HCT116 (cell line): ENCODE data around the gene YWHAG. TPM values are rescaled to one million over a fixed set of nuclear protein-coding genes. Genes with fewer than 3 reads are reported as not detected.

Experiments
- ATAC-seq: fragments of 200-7000 bp; cut with Tn5 transposase; 2 replicates; pipeline ENCODE4 v1.9.1; 2020; ENCODE audit warnings: mild to moderate bottlenecking, moderate library complexity
- BruUV-seq: library from RNA; stranded (reverse); fragments of 400-500 nt; replicated peaks from 2 replicates; lab custom pipeline; 2021; lab: Mats Ljungman, UMichigan
- CTCF ChIA-PET: fragments of 300-600 bp; sonication (Branson Sonifier 250); formaldehyde crosslinking; loops from one replicate; lab custom pipeline; 2021; ENCODE audit warnings: antibody characterized with exemption; lab: Charles Lee
- POLR2A ChIA-PET: fragments of 300-600, 350-600 bp; sonication (Branson Sonifier 250); formaldehyde crosslinking; loops from one replicate; lab custom pipeline; 2021; ENCODE audit warnings: antibody characterized with exemption; lab: Charles Lee
- RAD21 ChIA-PET, 2 experiments: fragments of 300-600 bp; sonication (Branson Sonifier 250); formaldehyde crosslinking; loops; one replicate each; lab custom pipeline; 2023; ENCODE audit warnings: low total read pairs in 2 of 2; ENCODE audit not compliant: uncharacterized antibody in 2 of 2, unreplicated experiment in 2 of 2, low non-redundant PET in 1 of 2; lab: Charles Lee
- DNase-seq: peaks from one replicate; pipeline ENCODE4 v3.0.0-alpha.2; 2010; ENCODE audit warnings: low read depth, low spot score
- H2AFZ ChIP-seq: fragments of 200-600 bp; shearing (Covaris generic), sonication (generic); 2 replicates; pipeline ENCODE4 v1.6.1; 2017; ENCODE audit warnings: low read depth, mixed run types, mixed read lengths, antibody characterized with exemption, low read length; ENCODE audit not compliant: poor library complexity, severe bottlenecking
- H3K27ac ChIP-seq: 2 replicates; pipeline ENCODE4 v1.5.1; 2012; ENCODE audit warnings: low read depth, low read length
- H3K27me3 ChIP-seq: fragments of 200-600 bp; sonication (generic); 2 replicates; pipeline ENCODE4 v1.6.1; 2016; ENCODE audit warnings: mixed run types, low read length, mixed read lengths; ENCODE audit not compliant: insufficient read depth
- H3K36me3 ChIP-seq, 2 experiments: fragments of 200-500 bp in 1 of 2; fragments of 200-600 bp in 1 of 2; sonication (Bioruptor generic) in 1 of 2; sonication (generic) in 1 of 2; 2 replicates each; pipeline versions ENCODE4 v1.5.1 to v1.6.1; 2014 to 2016; ENCODE audit warnings: low read length in 2 of 2, inconsistent platforms in 1 of 2, mixed read lengths in 1 of 2, mixed run types in 1 of 2; ENCODE audit not compliant: insufficient read depth in 2 of 2, control insufficient read depth in 1 of 2
- H3K4me1 ChIP-seq, 2 experiments: fragments of 200-600 bp in 1 of 2; sonication (generic) in 1 of 2; 2 replicates each; pipeline versions ENCODE4 v1.5.1 to v1.6.1; 2012 to 2017; ENCODE audit warnings: low read length in 2 of 2, inconsistent platforms in 1 of 2, mild to moderate bottlenecking in 1 of 2, mixed read lengths in 1 of 2, mixed run types in 1 of 2, moderate library complexity in 1 of 2; ENCODE audit not compliant: insufficient read depth in 2 of 2, control insufficient read depth in 1 of 2
- H3K4me2 ChIP-seq: fragments of 200-600 bp; sonication (generic); 2 replicates; pipeline ENCODE4 v1.6.1; 2017; ENCODE audit warnings: mixed run types, low read length, mixed read lengths
- H3K4me3 ChIP-seq, 2 experiments: fragments of 200-600 bp in 1 of 2; sonication (generic) in 1 of 2; replicated peaks in 1 of 2; 2 replicates each; pipeline ENCODE4 v1.5.1; 2011 to 2016; ENCODE audit warnings: low read length in 2 of 2, control low read depth in 1 of 2, low read depth in 1 of 2, mild to moderate bottlenecking in 1 of 2, mixed read lengths in 1 of 2, mixed run types in 1 of 2
- H3K79me2 ChIP-seq: fragments of 200-600 bp; sonication (generic); 2 replicates; pipeline ENCODE4 v1.6.1; 2017; ENCODE audit warnings: mild to moderate bottlenecking, mixed run types, low read length, moderate library complexity, mixed read lengths; ENCODE audit not compliant: insufficient read depth
- H3K9ac ChIP-seq: fragments of 200-600 bp; sonication (generic); 2 replicates; pipeline ENCODE4 v1.6.1; 2016; ENCODE audit warnings: low read length, mixed read lengths
- H3K9me2 ChIP-seq: fragments of 200-600 bp; sonication (generic), shearing (Covaris generic); 2 replicates; pipeline ENCODE4 v1.6.1; 2017; ENCODE audit warnings: mixed run types, mild to moderate bottlenecking, moderate library complexity; ENCODE audit not compliant: insufficient read depth
- H3K9me3 ChIP-seq, 2 experiments: fragments of 200-500 bp in 1 of 2; fragments of 200-600 bp in 1 of 2; sonication (Bioruptor generic) in 1 of 2; sonication (generic) in 1 of 2; 2 replicates each; pipeline ENCODE4 v1.6.1; 2014 to 2017; ENCODE audit warnings: low read length in 2 of 2, mixed read lengths in 2 of 2, inconsistent platforms in 1 of 2, low read depth in 1 of 2, mild to moderate bottlenecking in 1 of 2, mixed run types in 1 of 2, moderate library complexity in 1 of 2; ENCODE audit not compliant: control insufficient read depth in 1 of 2, insufficient read depth in 1 of 2
- H4K20me1 ChIP-seq: fragments of 200-600 bp; sonication (generic), shearing (Covaris generic); 2 replicates; pipeline ENCODE4 v1.6.1; 2017; ENCODE audit warnings: mixed run types, mild to moderate bottlenecking, moderate library complexity; ENCODE audit not compliant: insufficient read depth
- ELF1 ChIP-seq: IDR thresholded peaks from 2 replicates; pipeline ENCODE4 v1.6.1; 2012; ENCODE audit warnings: low read depth, borderline replicate concordance
- EZH2 ChIP-seq: fragments of 200-600 bp; sonication (generic); IDR thresholded peaks from 2 replicates; pipeline ENCODE4 v1.6.1; 2017; ENCODE audit warnings: antibody characterized with exemption, mixed run types
- EZH2phosphoT487 ChIP-seq: fragments of 200-600 bp; IDR thresholded peaks from 2 replicates; pipeline ENCODE4 v1.6.1; 2018; ENCODE audit warnings: antibody characterized with exemption, borderline replicate concordance
- POLR2A ChIP-seq: IDR thresholded peaks from 2 replicates; pipeline ENCODE4 v1.7.0; 2011; ENCODE audit warnings: borderline replicate concordance; ENCODE audit not compliant: insufficient read depth, insufficient read length; ENCODE audit errors: extremely low read depth
- SIN3A ChIP-seq: IDR thresholded peaks from 2 replicates; pipeline ENCODE4 v1.6.1; 2012; ENCODE audit warnings: low read depth
- SP1 ChIP-seq: IDR thresholded peaks from 2 replicates; pipeline ENCODE4 v1.6.1; 2012; ENCODE audit warnings: low read depth
- TCF7L2 ChIP-seq: IDR thresholded peaks from 2 replicates; pipeline ENCODE4 v1.7.0; 2011; ENCODE audit warnings: borderline replicate concordance, inconsistent platforms; ENCODE audit not compliant: insufficient read depth, insufficient read length; ENCODE audit errors: extremely low read depth
- intact Hi-C: fragments of 100-400 bp; cut with micrococcal nuclease; formaldehyde crosslinking; loops from 2 replicates; pipeline ENCODE4 v1.10.0; 2022
- total RNA-seq: library from RNA; stranded (reverse); gene quantifications from one replicate; pipeline ENCODE4 v1.2.1, GENCODE V29; 2021; ENCODE audit not compliant: unreplicated experiment
- TF ChIP-seq, protein P1 (sequence below): IDR thresholded peaks from 2 replicates; pipeline ENCODE4 v1.6.1; 2012; ENCODE audit warnings: low read depth
- TF ChIP-seq, protein P2 (sequence below): IDR thresholded peaks from 2 replicates; pipeline ENCODE4 v1.6.1; 2011; ENCODE audit warnings: mild to moderate bottlenecking, low read length, moderate library complexity; ENCODE audit not compliant: insufficient replicate concordance; ENCODE audit errors: extremely low read depth
- TF ChIP-seq, protein P3 (sequence below): IDR thresholded peaks from 2 replicates; pipeline ENCODE4 v1.6.1; 2012
- TF ChIP-seq, protein P4 (sequence below), 3 experiments: fragments of 200-600 bp in 1 of 3; sonication (generic) in 1 of 3; IDR thresholded peaks in 2 of 3; conservative IDR thresholded peaks in 1 of 3; 2 replicates each; pipeline ENCODE4 v1.5.1; 2012 to 2017; ENCODE audit warnings: low read depth in 2 of 3, low read length in 2 of 3, antibody characterized with exemption in 1 of 3, borderline replicate concordance in 1 of 3, control low read depth in 1 of 3, mild to moderate bottlenecking in 1 of 3, mixed read lengths in 1 of 3, mixed run types in 1 of 3, moderate library complexity in 1 of 3; ENCODE audit not compliant: insufficient read depth in 1 of 3

YWHAG gene
- total RNA-seq, 1 experiment from 2014 or later: 170 TPM

DNA sequence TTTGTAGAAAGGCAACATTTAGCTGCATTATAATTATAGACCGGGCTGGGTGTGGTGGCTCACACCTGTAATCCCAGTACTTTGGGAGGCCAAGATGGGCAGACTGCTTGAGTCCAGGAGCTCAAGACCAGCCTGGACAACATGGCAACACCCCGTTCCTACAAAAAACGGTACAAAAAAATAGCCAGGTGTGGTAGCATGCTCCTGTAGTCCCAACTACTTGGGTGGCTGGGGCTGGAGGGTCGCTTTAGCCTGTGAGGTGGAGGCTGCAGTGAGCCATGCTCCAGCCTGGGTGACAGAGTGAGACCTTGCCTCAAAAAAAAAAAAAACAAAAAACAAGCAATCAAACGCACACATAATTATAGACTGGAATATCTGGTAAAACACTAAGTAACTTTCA lies 5.0 kb downstream of the YWHAG start:
- H3K9me3 ChIP-seq: no peaks in the 10 kb centered on the region
- no peaks in the 10 kb centered on the region for H3K9me2 ChIP-seq
- peaks cover 100% of the 10 kb centered on the region for H3K79me2 ChIP-seq
- CTCF ChIA-PET: no interaction called here
- H3K27me3 ChIP-seq: no peaks in the 10 kb centered on the region
- H2AFZ ChIP-seq: no peak overlapping the region
- H3K27ac ChIP-seq: no peak overlapping the region
- H3K4me2 ChIP-seq: no peak overlapping the region
- ATAC-seq: no peak
- RAD21 ChIA-PET: no interaction called here
- peaks cover 6 to 41% of the 10 kb centered on the region in 2 experiments; a peak in 3 of 4 replicates for H3K4me1 ChIP-seq
- H3K9ac ChIP-seq: no peak overlapping the region
- intact Hi-C loops: no loop called here
- DNase-seq: no peak
- TF ChIP-seq, protein P1, sequence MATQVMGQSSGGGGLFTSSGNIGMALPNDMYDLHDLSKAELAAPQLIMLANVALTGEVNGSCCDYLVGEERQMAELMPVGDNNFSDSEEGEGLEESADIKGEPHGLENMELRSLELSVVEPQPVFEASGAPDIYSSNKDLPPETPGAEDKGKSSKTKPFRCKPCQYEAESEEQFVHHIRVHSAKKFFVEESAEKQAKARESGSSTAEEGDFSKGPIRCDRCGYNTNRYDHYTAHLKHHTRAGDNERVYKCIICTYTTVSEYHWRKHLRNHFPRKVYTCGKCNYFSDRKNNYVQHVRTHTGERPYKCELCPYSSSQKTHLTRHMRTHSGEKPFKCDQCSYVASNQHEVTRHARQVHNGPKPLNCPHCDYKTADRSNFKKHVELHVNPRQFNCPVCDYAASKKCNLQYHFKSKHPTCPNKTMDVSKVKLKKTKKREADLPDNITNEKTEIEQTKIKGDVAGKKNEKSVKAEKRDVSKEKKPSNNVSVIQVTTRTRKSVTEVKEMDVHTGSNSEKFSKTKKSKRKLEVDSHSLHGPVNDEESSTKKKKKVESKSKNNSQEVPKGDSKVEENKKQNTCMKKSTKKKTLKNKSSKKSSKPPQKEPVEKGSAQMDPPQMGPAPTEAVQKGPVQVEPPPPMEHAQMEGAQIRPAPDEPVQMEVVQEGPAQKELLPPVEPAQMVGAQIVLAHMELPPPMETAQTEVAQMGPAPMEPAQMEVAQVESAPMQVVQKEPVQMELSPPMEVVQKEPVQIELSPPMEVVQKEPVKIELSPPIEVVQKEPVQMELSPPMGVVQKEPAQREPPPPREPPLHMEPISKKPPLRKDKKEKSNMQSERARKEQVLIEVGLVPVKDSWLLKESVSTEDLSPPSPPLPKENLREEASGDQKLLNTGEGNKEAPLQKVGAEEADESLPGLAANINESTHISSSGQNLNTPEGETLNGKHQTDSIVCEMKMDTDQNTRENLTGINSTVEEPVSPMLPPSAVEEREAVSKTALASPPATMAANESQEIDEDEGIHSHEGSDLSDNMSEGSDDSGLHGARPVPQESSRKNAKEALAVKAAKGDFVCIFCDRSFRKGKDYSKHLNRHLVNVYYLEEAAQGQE: no peak
- TF ChIP-seq TCF7L2 (no peak), POLR2A (no peak), SIN3A (no peak), EZH2 (no peak), EZH2phosphoT487 (no peak), SP1 (no peak), ELF1 (no peak)
- TF ChIP-seq, protein P2, sequence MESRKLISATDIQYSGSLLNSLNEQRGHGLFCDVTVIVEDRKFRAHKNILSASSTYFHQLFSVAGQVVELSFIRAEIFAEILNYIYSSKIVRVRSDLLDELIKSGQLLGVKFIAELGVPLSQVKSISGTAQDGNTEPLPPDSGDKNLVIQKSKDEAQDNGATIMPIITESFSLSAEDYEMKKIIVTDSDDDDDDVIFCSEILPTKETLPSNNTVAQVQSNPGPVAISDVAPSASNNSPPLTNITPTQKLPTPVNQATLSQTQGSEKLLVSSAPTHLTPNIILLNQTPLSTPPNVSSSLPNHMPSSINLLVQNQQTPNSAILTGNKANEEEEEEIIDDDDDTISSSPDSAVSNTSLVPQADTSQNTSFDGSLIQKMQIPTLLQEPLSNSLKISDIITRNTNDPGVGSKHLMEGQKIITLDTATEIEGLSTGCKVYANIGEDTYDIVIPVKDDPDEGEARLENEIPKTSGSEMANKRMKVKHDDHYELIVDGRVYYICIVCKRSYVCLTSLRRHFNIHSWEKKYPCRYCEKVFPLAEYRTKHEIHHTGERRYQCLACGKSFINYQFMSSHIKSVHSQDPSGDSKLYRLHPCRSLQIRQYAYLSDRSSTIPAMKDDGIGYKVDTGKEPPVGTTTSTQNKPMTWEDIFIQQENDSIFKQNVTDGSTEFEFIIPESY: no peak
- TF ChIP-seq, protein P3, sequence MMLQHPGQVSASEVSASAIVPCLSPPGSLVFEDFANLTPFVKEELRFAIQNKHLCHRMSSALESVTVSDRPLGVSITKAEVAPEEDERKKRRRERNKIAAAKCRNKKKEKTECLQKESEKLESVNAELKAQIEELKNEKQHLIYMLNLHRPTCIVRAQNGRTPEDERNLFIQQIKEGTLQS: no peak
- TF ChIP-seq, protein P4, sequence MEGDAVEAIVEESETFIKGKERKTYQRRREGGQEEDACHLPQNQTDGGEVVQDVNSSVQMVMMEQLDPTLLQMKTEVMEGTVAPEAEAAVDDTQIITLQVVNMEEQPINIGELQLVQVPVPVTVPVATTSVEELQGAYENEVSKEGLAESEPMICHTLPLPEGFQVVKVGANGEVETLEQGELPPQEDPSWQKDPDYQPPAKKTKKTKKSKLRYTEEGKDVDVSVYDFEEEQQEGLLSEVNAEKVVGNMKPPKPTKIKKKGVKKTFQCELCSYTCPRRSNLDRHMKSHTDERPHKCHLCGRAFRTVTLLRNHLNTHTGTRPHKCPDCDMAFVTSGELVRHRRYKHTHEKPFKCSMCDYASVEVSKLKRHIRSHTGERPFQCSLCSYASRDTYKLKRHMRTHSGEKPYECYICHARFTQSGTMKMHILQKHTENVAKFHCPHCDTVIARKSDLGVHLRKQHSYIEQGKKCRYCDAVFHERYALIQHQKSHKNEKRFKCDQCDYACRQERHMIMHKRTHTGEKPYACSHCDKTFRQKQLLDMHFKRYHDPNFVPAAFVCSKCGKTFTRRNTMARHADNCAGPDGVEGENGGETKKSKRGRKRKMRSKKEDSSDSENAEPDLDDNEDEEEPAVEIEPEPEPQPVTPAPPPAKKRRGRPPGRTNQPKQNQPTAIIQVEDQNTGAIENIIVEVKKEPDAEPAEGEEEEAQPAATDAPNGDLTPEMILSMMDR (IDR thresholded peaks at IDR 0.05 in 2 of 3, conservative IDR thresholded peaks at IDR 0.05 in 1 of 3; ENCODE audit: borderline replicate concordance in 1 of 3, insufficient read depth in 1 of 3, low read depth in 2 of 3, low read length in 2 of 3): no peak
- H3K4me3 ChIP-seq: no peak overlapping the region
- BruUV-seq: no TSS peak
- H4K20me1 ChIP-seq: peaks cover 61% of the 10 kb centered on the region; the same call in 1 of the 2 replicates
- H3K36me3 ChIP-seq: peaks cover 18 to 67% of the 10 kb centered on the region in 2 experiments
- POLR2A ChIA-PET: no interaction called here
